GM21619 (cell line): Measurements from ENCODE around the gene EOLA1.
"Not testable (repeated sequence)": the region's sequence is repeated elsewhere in the genome, so short reads cannot be mapped to it uniquely, and the experiment has no call there.

Source experiments
- ATAC-seq: cut with Tn5 transposase; IDR thresholded peaks from one replicate; pipeline ENCODE4 v1.9.1; 2021; ENCODE audit not compliant: unreplicated experiment

The EOLA1 gene

DNA sequence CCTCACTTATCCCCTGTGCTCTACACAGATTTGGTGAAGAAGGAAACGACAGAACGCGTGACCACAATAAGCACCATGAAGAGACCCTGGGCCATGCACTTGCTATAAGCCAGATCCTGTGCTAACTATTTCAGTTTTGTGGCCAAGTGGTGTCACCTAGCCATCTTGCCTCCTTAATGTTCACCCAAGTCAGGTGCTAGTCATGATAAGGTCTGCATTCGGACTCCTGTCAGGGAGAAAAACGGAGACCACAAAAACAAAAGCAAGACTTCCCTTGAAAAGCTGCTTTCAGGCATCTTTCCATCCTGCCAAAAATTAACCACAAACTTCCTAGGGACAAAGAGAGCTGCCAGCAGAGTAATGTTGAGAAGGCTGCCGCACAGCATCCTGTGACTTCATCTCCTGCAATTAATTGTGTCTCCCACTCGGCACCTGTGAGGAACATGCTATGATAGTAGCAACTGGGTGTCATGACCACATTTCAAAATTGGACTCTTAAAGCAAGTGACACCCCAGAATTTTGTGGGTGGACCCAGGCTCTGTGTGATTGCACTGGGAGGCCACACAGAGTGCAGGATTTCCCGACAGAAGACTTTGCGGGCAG, 26.9 kb upstream of the EOLA1 start:
- no peak for ATAC-seq

GRCh38 chrX:149515954-149516602, 24.7 kb upstream of the EOLA1 start:
- ATAC-seq, result no peak

- ATAC-seq, result no peak
These were observed 24.2 kb upstream of the EOLA1 start for GRCh38 chrX:149516604-149517003.

DNA sequence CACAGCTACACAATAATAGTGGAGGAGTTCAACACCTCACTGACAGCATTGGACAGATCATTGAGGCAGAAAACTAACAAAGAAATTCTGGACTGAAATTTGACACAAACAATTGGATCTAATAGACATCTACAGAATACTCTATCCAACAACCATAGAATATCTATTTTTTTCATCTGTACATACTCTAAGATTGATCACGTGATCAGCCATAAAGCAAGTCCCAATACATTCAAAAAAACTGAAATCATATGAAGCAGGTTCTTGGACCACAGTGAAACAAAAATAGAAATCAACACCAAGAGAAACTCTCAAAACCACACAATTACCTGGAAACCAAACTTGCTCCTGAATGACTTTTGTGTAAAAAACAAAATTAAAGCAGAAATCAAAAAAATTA, 23.5 kb upstream of the EOLA1 start:
- no peak for ATAC-seq

- no peak for ATAC-seq
These were observed 22.6 kb upstream of the EOLA1 start for GRCh38 chrX:149518236-149518635.

- ATAC-seq, result not testable (repeated sequence)
These were observed 20.1 kb upstream of the EOLA1 start for GRCh38 chrX:149520636-149521277.

DNA sequence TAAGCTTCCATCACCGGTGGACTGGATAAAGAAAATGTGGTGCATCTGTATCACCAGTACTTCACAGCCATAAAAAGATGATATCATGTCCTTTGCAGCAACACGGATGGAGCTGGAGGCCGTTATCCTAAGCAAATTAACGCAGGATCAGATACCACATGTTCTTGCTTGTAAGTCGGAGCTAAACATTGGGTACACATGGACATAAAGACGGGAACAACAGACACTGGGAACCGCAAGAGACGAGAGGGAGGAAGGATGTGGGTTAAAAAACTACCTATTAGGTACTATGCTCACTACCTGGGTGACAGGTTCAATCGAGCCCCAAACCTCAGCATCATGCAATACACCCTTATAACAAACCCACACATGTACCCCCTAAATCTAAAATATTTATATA, 19.4 kb upstream of the EOLA1 start:
- ATAC-seq, result no peak

DNA sequence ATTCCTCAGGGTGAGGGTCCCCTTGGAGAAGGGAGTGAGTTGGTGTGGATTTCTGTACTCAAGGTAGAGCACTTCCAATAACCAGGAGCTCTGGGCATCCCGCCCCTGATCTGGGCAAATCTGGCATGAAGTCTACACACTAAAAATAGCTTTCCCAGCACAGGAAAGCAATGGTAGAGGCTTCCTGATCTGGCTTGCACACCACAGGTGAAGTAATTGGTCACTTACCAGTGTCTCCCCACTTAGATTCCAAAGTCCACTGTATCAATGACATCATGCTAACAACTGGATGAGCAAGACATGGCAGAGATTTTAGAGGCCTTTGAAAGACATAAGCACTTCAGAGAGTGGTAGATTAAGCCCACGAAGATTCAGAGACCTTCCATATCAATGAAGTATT, 17.9 kb upstream of the EOLA1 start:
- no peak for ATAC-seq

- peak; percentile 91 for ATAC-seq
These were observed 15.4 kb upstream of the EOLA1 start for GRCh38 chrX:149525389-149525788.

- ATAC-seq, result peak; percentile 53
These were observed 14.9 kb upstream of the EOLA1 start for GRCh38 chrX:149525903-149526302.

DNA sequence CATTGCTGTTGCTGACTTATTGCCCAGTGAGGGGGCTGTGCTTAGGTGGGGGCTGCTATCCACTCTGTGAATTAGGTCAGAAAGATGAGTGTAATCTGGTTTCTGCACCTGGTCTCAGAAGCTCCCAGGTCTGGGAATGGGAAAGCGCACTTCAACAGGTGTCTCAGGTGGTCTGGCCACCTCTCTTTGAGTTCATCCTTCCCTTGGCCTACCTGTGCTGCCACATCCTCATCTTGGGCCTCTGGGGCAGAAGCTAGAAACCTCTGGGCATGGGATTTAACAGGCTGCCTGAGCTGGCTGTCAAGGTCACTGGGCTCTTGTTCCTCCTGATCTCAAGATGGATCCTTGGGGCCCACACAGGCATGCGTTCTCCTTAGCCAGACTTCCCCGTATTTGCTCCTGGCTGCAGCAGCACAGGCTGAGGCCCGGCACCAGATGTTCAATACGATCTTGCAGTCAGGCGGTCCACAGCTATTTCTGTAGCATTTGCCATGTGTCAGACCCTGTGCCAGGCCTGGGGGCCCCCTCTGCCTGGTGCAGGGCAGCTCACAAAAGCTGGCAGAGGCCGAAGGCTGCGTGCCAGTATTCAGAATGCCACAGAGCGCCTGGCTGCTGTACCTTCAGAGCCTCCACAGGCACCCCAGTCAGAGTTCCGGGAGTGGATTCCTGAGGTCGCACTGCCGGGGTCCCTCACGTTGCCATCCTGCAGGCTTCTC, 14.3 kb upstream of the EOLA1 start:
- ATAC-seq, result not testable (repeated sequence)

GRCh38 chrX:149527705-149528104, 13.1 kb upstream of the EOLA1 start:
- ATAC-seq, result no peak

DNA sequence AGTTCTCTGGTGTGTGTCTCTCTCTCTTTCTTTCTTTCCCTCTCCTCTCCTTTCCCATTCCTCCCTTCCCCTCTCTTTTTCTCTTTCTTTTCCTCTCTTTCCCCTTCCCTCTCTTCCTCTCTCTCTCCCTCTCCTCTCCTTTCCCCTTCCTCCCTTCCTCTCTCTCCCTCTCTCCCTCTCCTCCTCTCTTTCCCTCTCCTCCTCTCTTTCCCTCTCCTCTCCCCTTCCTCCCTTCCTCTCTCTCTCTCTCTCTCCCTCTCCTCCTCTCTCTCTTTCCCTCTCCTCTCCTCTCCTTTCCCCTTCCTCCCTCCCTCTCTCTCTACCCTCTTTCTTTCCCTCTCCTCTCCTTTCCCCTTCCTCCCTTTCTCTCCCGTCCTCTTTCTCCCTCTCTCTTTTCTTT, 12.4 kb upstream of the EOLA1 start:
- no peak for ATAC-seq

GRCh38 chrX:149531599-149531998, 9.2 kb upstream of the EOLA1 start:
- peak; percentile 73 for ATAC-seq

- ATAC-seq, result not testable (repeated sequence)
These were observed 7.9 kb upstream of the EOLA1 start for GRCh38 chrX:149532868-149533267.

DNA sequence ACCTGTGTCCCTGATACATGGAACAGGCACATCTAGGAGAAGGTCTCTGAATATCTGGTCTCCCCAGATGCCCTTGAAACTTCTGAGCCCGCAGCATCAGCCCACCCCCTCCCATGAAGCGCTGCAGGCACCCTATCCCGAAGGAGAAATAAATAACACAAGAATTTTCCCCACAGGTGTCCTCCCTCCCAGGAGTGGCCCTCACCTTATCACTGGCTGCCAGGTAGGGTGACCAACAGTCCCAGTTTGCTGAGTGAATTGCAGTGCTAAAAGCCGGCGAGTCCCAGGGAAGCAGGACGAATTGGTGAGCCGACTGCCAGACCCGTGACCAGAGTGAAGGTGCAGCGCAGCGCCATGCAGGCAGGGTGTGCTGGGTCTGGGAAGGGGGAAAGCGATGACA, 6.8 kb upstream of the EOLA1 start:
- not testable (repeated sequence) for ATAC-seq

- ATAC-seq, result not testable (repeated sequence)
These were observed 5.7 kb upstream of the EOLA1 start for GRCh38 chrX:149534926-149535602.

DNA sequence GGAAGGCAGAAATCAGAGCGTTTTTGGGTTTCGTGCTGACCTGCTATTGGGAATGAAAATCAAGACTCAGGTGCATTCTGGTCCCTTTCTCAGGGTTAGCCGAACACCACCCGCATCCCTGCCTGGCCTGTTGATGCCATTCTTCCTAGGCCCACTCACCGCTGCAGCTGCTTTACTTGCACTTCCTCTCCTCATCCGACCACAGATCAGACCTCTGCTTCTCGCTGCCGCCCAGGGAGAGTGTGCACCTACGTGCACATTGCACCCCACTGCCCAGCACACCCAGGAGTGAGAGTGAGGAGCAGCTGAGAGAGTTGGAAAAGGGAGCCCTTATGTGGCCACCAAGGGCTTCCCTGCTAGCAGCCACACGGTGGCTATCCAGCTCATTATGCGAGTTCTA, 3.3 kb upstream of the EOLA1 start:
- ATAC-seq, result not testable (repeated sequence)

GRCh38 chrX:149539283-149540130, 1.3 kb upstream of the EOLA1 start:
- ATAC-seq, result peak; percentile 34

- peak; percentile 8 for ATAC-seq
These were observed 636 bp upstream of the EOLA1 start for GRCh38 chrX:149540131-149540620.
